GM21423 (cell line): ENCODE data around the gene TJAP1.

Experiments used
- ATAC-seq: cut with Tn5 transposase; IDR thresholded peaks from one replicate; pipeline ENCODE4 v1.9.1; 2021; ENCODE audit warnings: mild to moderate bottlenecking, moderate library complexity; ENCODE audit not compliant: unreplicated experiment

Gene TJAP1, protein sequence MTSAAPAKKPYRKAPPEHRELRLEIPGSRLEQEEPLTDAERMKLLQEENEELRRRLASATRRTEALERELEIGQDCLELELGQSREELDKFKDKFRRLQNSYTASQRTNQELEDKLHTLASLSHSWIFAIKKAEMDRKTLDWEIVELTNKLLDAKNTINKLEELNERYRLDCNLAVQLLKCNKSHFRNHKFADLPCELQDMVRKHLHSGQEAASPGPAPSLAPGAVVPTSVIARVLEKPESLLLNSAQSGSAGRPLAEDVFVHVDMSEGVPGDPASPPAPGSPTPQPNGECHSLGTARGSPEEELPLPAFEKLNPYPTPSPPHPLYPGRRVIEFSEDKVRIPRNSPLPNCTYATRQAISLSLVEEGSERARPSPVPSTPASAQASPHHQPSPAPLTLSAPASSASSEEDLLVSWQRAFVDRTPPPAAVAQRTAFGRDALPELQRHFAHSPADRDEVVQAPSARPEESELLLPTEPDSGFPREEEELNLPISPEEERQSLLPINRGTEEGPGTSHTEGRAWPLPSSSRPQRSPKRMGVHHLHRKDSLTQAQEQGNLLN

GRCh38 chr6:43477235-43478007 lies at the start of gene TJAP1:
Gene TJAP1, plus strand, starts transcription at chr6:43477570. Its CDS starts 21,432 bp downstream, at chr6:43499002.
- ATAC-seq, result peak; percentile 94

- peak; percentile 25 for ATAC-seq
These were observed 49.2 kb upstream of the TJAP1 start for GRCh38 chr6:43428112-43428570.

DNA sequence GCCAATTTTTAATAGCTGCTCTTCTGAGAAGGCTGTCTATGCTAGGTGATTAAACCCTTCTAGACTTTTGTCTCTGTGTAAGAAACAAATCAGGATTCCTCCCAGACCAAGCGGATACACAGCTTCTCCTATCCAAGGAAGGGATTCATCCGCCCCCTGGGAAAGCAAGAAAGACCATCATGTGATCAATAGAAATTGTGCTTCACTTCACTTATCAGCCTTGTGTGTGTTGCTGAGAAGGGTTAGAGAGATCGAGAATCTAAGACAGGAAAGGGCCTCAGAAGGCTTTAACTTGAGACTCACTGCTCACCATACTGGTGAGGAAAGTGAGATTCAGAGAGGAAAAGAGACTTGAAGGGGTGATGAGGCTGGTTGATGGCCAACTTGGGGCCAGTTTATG lies 48.5 kb upstream of the TJAP1 start:
- no peak for ATAC-seq

DNA sequence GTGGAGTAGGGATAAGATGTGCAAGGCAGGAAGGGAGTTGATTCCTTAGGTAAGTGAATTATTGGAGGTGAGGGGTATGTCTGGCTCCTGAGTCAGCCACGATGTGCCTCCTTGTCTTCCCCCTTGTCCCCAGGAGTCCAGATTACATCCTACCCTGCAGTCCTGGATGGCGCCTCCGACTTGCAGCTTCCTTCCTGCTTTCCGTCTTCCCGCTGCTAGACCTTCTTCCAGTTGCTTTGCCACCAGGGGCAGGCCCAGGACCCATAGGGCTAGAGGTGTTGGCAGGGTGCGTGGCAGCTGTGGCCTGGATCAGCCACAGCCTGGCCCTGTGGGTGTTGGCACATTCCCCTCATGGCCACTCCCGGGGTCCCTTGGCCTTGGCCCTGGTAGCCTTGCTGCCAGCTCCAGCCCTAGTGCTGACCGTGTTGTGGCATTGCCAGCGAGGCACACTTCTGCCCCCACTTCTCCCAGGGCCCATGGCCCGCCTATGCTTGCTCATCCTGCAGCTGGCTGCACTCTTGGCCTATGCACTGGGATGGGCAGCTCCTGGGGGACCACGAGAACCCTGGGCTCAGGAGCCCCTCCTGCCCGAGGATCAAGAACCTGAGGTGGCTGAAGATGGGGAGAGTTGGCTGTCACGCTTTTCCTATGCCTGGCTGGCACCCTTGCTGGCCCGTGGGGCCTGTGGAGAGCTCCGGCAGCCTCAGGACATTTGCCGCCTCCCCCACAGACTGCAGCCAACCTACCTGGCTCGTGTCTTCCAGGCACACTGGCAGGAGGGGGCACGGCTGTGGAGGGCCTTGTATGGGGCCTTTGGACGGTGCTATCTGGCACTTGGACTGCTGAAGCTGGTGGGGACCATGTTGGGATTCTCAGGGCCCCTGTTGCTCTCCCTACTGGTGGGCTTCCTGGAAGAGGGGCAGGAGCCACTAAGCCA lies 45.1 kb upstream of the TJAP1 start:
- no peak for ATAC-seq

- no peak for ATAC-seq
These were observed 44.2 kb upstream of the TJAP1 start for GRCh38 chr6:43433148-43433547.

DNA sequence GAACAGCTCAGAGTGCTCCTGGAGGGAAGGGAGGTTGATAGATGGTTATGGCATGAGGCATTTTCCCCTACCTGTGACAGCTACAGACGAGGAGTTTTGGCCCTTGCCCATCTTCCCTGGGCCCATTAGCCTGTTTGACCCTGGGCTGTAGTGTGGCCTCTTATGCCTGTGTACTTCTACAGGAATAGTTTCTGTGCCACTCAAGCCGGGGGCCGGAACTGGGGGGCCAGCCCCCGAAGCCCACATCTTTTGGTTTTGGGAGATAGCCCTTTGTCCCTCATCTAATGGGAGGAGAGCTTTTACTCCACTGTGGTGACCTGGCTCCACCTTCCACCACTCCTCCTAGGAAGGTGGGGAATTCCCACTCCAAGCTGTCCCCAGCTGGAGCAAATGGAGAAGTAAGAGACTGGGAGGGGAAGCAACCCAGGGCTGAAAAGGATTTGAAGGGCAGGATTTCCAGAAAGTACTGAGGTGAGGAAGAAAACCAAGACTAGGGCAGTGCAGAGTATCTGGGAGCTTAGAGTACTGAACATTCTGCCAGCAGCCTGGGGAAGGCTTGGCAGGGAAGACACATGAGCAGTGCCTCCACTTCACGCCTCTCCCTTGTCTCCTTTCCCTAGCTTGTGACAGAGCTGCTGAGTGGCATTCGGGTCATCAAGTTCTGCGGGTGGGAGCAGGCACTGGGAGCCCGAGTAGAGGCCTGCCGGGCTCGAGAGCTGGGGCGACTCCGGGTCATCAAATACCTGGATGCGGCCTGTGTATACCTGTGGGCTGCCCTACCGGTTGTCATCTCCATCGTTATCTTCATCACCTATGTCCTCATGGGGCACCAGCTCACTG lies 43.1 kb upstream of the TJAP1 start:
- ATAC-seq, result no peak

GRCh38 chr6:43434943-43435342 lies 42.4 kb upstream of the TJAP1 start:
- ATAC-seq, result no peak

GRCh38 chr6:43435682-43436437 lies 41.5 kb upstream of the TJAP1 start:
- no peak for ATAC-seq

DNA sequence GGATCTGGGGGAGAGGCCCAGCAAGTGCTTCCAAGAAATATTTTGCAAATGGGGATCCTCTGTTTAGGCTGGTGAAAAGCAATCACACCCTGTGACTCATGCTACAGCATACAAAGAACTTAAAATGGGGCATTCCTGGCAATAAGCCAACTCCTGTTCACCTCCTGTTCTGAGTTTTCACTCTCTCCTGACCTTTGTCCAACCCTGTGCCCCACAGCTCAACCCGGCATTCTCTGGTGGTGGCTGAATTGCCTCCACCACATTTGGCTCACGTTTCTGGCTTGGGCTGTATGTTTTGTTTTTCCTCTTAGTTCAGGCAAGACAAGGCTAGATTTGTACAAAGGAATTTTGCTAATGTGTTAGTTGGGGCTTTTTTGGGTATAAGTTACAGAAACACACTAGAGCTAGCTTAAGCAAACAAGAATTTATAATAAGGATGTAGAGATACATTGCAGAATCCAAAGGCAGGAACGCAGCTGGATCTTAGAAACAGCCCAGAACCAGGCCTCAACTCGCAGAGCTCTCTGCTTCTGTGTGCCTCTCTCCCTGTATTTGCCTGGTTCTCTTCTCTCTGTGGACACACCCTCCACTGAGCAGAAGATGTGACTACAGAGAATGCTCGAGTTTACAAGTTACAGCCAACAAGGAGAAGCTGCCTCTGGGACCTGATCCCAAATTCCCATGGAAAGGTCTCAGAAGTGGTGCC lies 40.6 kb upstream of the TJAP1 start:
- ATAC-seq, result no peak

DNA sequence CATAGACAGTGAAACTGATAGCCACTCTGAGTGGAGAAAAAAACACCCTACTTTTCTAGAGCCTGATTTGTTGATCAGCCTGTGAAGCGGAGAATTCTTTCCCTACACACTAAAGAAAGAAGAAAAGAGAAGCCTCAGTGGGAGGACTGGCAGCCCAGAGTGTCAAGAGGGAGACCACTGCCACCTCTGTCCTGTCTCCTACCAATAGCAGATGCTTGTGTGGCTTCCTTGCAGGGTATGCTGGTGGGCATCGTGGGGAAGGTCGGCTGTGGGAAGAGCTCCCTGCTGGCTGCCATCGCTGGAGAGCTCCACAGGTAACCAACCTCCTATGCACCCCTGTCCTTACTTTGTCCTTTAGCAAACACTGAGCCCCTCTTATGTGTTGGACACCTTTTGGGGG lies 39.7 kb upstream of the TJAP1 start:
- no peak for ATAC-seq

GRCh38 chr6:43442935-43443334 lies 34.4 kb upstream of the TJAP1 start:
- no peak for ATAC-seq

- ATAC-seq, result no peak
These were observed 33.3 kb upstream of the TJAP1 start for GRCh38 chr6:43444036-43444435.

GRCh38 chr6:43444582-43444981 lies 32.8 kb upstream of the TJAP1 start:
- ATAC-seq, result no peak

DNA sequence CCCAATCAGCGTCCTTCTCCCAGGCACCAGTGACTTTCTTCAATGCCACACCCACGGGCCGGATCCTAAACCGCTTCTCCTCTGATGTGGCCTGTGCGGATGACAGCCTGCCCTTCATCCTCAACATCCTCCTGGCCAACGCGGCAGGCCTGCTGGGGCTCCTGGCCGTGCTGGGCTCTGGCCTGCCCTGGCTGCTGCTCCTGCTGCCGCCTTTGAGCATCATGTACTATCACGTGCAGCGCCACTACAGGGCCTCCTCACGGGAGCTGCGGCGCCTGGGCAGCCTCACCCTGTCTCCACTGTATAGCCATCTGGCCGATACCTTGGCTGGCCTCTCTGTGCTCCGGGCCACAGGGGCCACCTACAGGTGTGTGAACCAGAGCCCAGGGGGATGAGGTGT lies 31.8 kb upstream of the TJAP1 start:
- no peak for ATAC-seq

- no peak for ATAC-seq
These were observed 29.8 kb upstream of the TJAP1 start for GRCh38 chr6:43447604-43448003.

GRCh38 chr6:43448916-43449315 lies 28.5 kb upstream of the TJAP1 start:
- no peak for ATAC-seq

DNA sequence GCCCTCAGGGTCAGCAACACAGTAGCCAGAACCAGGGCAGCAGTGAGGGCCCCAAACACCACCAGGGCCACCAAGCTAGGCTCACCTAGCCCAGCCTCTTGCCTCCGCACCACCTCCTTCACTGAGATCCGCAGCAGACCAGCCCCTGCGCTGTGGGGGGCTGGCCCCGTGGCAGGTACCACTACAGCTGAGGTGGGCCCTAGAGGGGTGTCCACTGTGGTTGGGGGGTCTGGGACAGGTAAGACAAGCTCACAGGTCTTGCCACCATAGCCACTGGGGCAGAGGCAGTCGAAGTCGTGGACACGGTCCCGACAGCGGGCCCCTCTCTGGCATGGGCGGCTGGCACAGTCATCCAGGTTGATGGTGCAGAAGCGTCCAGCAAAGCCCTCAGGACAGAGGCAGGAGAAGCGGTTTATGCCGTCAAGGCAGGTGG lies 26.7 kb upstream of the TJAP1 start:
- no peak for ATAC-seq

DNA sequence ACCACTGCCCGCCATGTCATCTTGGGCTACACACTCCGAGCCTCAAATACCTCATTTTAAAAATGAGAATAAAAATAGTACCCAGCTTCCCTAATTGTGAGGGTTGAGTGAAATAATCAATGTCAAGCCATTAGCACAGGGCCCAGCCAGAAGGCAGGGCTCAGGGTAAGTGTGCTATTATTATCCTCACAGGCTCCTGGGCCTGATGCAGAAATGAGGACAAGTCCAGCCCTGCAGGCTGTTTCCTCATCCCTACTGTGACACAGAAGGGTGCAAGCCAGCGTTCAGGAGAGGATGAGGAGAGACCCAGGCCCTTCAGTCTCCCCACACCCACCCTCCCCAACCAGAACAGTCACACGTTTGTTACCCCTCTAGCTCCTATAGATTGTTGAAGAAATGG lies 26.0 kb upstream of the TJAP1 start:
- ATAC-seq, result no peak
